Kidney glomerular epithelial cell (primary cell): ENCODE data around the gene RIBC2.
"Not testable (repeated sequence)": the region's sequence is repeated elsewhere in the genome, so short reads cannot be mapped to it uniquely, and the experiment has no call there.

Source experiments
- DNase-seq: peaks from one replicate; lab custom pipeline; 2025; lab: John Stamatoyannopoulos, UW

RIBC2 gene, protein sequence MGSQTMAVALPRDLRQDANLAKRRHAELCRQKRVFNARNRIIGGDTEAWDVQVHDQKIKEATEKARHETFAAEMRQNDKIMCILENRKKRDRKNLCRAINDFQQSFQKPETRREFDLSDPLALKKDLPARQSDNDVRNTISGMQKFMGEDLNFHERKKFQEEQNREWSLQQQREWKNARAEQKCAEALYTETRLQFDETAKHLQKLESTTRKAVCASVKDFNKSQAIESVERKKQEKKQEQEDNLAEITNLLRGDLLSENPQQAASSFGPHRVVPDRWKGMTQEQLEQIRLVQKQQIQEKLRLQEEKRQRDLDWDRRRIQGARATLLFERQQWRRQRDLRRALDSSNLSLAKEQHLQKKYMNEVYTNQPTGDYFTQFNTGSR

DNA sequence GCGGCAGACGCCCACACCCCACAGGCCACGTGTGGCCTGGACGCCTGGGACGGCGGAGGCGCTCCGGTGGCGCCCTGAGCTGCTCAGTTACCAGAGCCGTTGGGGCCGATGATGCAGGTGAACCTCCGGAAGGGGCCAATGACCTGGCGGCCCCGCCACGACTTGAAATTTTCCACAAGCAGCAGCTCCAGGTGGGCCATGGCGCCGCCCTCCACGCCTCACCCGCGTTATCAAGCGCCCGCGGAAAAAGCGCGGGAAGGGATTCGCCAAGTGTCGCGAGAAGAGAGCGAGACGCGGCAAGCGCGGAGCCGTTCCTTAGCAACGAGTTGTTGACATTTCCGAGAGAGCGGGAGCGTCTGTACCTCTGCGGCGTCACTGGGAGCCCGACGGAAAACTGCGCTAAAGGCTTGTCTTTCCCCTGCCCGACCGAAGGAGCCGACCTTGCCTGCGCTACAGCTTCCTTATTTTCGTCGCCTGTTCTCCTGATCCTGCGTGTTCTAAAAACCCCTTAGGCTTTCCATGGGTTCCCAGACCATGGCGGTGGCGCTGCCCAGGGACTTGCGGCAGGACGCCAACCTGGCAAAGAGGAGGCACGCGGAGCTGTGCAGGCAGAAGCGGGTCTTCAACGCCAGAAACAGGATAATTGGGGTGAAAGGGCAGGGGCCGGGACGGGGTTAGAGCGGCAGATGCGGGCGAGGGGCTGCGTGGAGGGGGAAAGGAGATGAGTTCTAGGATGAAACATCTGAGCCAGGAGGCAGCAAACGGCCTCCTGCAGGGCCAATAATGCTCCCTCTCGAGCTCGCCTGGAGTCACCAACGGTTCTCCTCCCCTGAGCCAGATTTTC lies at the start of gene RIBC2, which contains the start of gene SMC1B:
RIBC2 (plus strand) TSS at position 326 of the 844 bp plus-strand sequence; CDS start at position 520, 194 bp downstream.
SMC1B (minus strand) TSS at position 232 of the 844 bp plus-strand sequence; CDS start at position 200, 32 bp downstream.
- DNase-seq: peak; percentile 21

DNA sequence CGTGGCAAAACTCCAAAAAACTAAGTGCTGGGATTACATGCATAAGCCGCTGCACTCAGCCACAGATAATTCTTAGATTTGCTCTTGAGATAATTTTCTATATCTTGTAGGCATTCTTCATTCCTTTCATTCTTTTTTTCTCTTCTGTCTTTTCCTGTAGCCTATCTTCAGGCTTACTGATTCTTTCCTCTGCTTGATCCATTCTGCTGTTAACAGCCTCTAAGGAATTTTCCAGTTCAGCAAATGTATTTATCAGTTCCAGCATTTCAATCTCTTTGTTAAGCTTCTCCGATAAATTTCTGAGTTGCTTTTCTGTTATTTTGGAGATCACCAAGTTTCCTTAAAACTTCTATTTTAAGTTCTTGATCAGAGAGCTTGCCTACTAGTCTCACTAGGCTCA lies 46.8 kb upstream of the RIBC2 start:
- DNase-seq: no peak

DNA sequence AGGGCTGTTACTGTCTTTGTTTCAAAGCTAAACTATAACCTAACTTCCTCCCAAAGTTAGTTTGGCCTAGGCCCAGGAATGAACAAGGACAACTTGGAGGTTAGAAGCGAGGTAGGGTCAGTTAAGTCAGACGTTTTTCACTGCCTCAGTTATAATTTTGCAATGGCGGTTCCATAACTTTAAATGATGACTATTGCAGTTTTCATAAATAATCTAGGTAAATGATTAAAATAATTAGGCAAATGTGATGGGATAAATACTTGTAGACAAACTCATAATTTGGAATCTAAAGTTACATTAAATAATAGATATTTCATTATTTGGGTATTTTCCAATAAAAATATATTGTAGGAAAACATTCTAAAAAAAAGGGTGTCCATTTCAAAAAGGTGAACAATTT lies 39.9 kb upstream of the RIBC2 start:
- DNase-seq: not testable (repeated sequence)

DNA sequence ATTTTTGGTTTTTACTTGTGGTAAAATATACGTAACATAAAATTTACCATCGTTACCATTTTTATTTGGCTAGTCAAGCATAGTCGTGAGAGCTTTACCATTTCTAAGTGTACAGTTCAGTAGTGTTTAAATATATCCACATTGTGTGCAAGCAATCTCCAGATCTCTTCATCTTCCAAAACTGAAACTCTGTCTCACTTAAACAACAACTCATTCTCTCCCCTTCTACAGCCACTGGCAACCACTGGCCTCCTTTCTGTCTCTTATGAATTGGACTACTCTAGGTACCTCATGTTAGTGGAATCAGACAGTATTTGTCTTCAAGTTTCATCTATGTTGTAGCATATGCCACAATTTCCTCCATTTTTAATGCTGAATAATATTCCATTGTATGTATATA lies 37.5 kb upstream of the RIBC2 start:
- no peak for DNase-seq

DNA sequence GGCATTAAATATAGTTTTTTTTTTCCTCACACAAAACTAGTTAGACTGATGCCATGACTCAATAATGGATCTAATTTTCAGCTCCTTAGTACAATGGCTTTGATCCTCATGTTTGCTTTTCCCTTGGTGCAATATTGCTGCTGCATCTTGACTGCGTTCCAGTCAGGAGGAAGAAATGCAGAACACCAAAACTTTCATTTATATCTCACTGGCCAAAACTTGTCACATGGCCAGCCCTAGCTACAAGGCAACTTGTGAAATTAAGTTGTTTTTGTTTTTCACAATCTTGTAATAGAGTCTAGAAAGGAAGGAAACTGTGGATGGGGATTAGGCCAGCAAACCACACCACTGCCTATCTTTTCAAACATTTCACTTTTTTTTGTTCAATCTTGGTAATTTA lies 36.8 kb upstream of the RIBC2 start:
- DNase-seq: no peak

DNA sequence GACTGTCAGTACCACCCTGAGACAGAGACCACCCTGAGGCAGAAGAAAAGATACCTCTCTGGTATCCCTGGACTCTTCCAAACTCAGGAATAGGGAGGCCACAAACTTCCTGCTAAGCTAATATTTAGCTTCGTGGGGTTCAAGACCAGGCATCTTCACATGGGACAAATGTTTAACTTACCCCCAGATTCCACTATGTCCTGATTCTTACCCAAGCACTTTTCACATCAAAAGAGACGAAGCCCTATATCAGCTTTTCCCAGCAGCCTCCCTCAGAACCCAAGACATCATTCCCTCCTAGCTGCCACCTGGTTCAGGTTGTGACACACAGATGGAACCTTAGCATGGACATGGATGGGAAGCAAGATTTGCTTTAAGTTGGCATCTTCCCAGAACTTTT lies 32.1 kb upstream of the RIBC2 start:
- DNase-seq: no peak

DNA sequence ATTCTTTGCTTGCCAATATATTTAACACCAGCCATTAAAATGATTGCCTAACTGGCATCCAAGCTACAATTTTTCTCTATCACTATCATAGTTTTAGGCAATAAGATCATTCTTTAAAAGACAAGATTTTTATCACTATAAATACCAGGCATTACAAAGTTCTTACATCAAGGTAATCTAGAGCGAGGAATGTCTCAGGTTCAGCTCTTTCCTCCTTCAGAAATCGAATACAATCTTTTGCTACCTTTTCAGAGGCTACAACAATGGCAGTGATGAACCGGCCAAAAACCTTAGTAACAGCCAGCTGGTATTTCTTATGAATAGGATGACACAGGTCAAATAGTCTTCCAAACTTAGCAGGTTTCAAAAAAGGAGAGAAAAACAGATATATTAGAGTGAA lies 23.9 kb upstream of the RIBC2 start:
- no peak for DNase-seq

DNA sequence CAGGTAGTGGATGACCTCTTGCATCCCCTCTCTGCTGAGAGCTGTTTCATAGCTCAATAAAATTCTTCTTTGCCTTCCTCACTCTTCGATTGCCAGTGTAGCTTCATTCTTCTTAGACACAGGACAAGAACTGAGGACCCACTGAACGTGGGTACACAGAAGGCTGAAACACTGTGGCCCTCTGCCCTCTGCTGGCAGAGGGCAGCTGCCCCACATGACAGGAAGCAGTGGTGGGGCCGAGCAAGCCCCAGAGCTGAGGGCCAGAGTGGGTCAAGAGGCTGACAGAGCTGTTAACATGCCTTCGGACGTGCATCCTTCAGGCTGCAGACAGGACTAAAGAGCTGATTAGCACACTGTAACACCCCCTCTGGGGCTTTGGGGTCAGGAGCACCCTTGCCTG lies 15.7 kb upstream of the RIBC2 start:
- DNase-seq: no peak

DNA sequence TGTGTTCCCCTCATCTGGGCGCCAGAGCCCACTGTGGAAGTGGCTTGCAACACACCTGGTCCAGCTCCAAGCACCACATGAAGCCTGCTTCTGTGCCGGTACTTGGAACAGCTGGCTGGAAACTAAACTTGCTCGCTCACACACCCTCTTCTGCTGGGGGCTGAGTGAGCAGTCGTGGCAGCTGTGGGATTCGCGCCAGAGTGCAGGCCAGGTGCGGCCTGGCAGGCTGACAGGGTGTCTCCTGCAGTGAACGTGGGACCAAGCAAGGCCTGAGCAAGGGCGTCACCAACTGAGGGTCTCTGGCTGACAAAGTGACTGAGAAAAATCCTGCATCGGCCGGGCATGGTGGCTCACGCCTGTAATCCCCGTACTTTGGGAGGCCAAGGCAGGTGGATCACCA lies 15.3 kb upstream of the RIBC2 start:
- DNase-seq: no peak

DNA sequence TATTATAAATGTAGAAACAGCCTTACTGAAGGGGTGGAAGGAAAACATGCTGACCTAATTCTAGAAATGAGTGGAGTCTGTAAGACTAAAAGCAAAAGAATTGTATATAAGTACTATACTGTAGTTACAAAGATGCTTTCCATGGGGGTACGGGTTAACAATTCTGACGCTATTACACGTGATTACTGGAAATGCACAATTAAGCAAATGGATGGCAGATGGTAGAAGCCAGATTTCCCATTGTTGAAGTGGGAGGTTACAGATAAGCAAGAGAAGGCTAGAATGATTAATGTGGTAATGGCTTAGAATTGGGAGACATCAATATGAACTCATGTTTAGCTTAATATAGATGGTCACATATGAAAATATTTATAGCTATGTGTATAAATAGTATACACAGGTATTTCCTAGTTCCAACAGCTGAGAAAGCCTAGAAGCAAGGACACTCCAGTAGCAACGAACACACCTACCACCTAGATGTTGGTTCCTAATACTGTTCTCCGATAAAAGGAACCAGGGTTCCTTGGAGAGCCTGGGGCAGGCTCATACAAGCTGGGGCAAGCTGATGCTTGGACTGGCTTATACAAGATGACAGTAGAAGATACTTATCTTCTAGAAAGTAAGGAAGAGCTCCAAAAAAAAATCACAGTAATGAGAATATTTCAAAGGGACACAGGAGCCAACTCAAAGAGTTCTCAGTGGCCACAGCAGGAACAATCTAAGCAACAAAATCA lies 13.6 kb upstream of the RIBC2 start:
- no peak for DNase-seq

DNA sequence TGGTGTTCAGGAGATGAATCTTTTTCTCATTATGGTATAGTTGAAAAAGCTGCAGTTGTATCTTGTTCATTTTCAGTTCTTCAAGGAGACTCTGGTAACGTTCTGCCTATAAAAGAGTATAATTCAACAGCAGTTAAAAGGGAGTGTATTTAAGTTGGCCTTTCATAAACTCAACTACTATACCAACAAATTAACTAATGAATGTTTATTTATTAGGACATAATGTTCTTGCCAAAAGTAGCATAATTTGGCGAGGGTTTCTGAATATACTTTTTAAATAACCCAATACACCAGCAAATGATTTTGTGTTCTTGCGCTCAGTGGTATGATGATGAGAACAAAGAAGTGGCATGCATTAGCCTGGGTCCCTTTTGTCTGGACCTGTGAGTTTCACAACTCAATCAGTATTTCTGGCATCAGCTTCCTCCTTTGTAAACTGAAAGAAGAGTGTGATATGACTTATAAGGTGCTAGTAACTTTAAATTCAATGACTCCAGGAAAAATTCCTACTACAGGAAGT lies 11.0 kb upstream of the RIBC2 start:
- DNase-seq: no peak

DNA sequence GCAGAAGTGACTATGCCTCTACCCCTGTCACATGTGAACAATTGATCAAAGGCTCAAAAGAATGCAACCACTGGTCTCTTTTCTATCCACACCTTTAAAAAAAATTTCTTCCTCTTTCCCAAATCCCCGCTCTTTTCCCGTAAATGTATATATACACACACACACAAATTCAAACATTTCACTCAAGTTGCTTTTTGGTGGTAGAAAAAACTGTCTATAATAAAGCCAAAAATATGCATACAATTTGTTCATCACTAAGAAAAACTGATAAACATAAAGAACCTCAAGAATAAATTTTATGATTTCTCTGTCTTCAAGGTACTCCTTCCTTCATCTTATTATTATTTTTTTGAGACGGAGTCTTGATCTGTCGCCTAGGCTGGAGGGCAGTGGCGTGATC lies 5.7 kb upstream of the RIBC2 start:
- no peak for DNase-seq

DNA sequence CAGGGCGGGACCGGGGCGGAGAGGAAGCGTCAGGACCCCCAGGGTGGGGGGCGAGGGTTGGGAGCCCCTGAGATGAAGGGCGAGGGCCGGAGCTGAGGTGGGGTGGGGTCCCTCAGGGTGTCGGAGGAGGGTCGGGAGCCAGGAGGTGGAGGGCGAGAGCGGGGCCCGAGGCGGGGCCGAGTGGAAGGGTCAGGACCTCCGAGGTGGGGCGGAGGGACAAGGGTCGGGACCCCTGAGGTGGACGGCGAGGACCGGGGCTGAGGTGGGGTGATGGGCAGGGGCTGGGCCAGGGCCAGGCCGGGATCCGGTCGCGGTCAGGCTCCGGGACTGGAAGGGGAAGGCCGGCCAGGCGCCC lies 503 bp upstream of the RIBC2 start:
- no peak for DNase-seq

DNA sequence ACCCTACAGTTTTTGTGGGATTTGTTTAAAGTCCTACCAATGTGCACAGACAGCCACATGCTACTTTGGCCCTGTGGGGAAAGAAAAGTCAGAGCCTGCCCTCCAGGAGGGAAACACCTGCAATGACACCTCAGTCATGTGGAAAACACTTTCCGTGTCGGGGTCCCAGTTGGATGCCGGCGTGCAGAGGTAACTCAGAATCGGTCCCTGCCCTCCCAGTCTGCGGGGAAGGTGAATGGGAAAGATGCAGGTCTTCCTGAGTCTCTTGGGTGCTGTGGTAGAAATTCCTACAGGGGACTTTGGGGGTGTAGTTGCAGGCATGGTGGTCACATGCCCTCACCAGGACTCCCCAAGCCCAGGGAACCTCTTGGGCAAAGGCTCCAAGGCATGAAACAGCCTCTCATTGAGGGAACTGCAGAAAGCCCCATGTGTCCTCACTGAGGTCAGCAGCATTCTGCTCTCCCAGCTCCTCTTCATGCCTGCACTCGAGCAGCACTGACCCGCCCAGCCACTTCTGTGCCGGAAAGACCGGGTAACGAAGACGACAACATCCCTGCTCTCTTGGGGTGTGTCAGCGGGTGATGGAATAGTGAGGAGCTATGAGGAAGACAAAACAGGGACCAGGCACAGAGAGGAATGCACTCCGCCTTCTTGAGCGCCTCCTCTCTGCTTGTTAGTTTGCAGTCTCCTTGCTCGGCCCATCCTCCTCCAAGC lies 4.7 kb downstream of the RIBC2 start:
- DNase-seq: no peak

DNA sequence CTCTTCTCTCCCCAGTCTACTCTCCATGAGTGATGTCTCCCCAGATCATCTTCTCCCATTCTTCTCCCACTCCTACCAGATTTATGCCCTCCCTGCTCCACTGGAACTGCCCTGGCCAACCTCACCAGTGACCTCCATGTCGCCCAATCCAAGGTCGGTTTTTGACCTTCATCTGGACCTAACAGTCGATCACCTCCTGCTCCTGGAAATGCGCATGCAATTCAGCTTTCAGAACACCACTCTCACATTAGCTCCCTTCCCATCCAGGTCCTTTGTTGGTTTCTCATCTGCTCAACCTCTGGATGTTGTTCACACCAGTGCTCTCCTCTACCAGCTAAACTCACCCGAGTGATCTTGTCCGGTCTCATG lies 5.3 kb downstream of the RIBC2 start:
- DNase-seq: no peak

DNA sequence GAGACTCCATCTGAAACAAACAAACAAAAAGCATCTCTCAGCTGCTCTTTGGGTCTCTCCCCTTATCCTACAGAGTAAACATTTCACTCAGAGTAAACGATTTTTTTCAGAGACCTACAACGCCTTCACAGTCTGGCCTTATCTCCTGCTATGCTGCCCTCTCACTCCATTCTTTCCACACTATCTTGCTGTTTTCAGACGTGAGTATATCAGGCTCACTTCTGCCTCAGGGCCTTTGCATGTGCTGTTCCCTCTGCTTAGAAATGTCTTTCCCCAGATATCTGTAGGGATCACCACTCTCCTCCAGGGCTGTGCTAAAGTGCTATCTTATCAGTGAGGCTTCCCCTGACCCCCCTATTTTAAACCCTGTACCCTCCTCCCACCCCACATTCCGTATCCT lies 6.5 kb downstream of the RIBC2 start:
- DNase-seq: no peak

DNA sequence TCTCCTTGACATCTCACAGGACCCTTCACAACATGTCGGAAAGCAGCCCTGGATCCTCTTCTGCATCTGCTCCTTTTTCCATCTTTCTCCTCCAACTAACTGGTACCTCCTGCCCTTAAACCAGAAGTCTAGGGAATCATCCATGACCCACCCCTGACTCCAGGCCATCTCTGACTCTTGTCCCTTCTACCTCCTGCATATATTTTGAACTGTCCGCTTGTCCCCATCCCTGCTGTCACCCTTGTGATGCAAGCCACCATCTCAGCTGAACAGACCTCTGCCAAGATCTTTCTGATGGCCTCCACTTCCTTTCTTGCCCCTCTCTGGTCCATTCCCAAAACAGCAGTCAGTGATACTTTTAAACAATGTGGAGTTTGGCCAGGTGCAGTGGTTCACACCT lies 7.0 kb downstream of the RIBC2 start:
- DNase-seq: no peak

DNA sequence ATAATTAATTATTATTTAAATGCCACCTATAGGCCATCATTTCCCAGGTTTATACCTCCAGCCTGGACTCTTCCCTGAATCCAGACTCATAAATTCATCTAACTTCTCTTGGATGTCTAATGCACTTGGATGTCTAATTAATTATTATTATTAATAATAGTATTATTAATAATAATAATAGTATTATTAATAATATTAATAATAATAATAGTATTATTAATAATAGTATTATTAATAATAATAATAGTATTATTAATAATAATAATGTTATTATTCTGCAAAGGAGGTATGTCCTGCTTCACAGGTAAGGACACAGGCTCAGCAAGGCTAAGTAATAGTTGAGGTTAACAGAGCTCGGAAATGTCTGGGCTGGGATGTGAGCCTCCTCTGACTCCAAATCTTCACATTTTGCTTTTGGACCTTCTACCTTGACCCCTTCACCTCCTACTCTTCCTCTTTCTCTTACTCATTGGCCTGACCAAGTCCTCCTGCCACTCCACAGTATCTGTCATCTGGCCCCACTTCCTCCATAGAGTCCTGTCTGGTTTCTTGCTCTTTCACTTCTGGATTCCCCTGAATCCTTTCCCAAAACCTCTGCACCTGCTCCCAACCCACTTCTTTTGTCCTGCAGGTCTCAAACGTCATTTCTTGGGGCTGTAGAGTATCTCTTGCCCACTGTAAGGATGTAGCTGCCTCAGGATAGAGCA lies 8.0 kb downstream of the RIBC2 start:
- DNase-seq: no peak

DNA sequence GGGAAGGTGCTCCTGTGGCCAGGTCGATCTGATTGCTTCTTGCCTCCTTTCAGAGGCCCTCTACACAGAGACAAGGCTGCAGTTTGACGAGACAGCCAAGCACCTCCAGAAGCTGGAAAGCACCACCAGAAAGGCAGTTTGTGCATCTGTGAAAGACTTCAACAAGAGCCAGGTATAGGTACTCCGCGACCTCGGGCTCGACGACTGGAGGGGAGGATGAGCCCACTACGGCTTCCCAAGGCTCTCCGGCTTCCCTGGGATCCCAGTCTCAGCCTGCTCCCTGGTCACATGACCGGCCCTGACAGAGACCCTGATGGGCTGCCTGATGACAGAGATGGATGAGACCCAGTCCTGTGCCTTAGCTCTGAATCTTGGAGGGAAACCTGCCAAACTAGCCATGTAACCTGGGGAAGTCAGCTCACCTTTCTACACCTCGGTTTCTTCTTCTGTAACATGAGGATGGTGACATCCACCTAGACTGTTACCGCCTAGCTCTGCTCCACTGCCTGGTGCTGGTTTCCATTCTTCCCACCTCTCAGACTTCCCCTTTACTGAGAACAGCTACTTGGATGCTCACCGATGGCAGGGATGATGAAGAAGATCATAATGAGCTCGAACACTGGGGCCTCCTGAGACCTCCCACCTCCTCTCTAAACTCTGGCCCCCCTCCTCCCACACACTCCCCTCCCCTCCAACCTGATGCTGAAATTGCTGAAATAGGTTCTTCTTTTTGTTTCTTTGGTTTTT lies 8.9 kb downstream of the RIBC2 start:
- no peak for DNase-seq

DNA sequence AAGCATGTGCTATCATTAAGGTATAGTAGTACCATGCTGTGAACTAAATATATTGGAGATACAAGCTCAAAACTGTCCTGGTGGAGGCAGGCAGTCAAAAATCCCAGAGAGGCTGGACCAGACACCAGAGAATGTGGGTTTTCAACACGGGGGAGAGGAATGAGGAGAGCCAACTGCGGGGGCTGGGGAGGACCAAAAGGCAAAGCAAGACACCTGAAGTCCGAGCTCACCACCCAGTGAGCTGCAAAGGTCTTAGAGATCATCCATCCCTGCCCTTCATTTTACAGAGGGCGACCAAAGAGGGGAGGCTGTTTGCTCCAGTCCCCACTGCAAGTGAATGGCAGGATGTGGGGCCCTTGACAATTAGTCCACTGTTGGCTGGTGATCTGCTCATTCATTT lies 10.0 kb downstream of the RIBC2 start:
- no peak for DNase-seq
